Right atrium auricular region (tissue), 2 donors: Measurements from ENCODE around the gene MAP3K2. TPM values are rescaled to one million over a fixed set of nuclear protein-coding genes. Genes with fewer than 3 reads are reported as not detected.

Experiments used
- DNase-seq: peaks from one replicate; pipeline ENCODE4 v3.0.0-alpha.2; 2019; ENCODE audit warnings: low spot score
- H3K27ac ChIP-seq, 2 donors: fragments of 200-600 bp; sonication (generic); 1 replicate in 1 of 2; 2 replicates in 1 of 2; pipeline ENCODE4 v1.5.1; 2016 to 2019
- H3K27me3 ChIP-seq, 2 donors: fragments of 200-600 bp; sonication (generic); one replicate each; pipeline versions ENCODE4 v1.5.1 to v1.6.0; 2017 to 2019
- H3K36me3 ChIP-seq: fragments of 200-600 bp; sonication (generic); one replicate; pipeline ENCODE4 v1.5.1; 2016
- H3K4me1 ChIP-seq, 2 donors: fragments of 200-600 bp; sonication (generic); one replicate each; pipeline versions ENCODE4 v1.5.1 to v1.6.0; 2017 to 2019
- H3K4me3 ChIP-seq, 2 donors: fragments of 200-600 bp; sonication (generic); 1 replicate in 1 of 2; 2 replicates in 1 of 2; pipeline ENCODE4 v1.5.1; 2017 to 2019; ENCODE audit warnings: mild to moderate bottlenecking in 1 of 2, moderate library complexity in 1 of 2
- H3K9me3 ChIP-seq, 2 donors: fragments of 200-600 bp; sonication (generic); one replicate each; pipeline ENCODE4 v1.5.1; 2019
- CTCF ChIP-seq, 2 donors: fragments of 200-600 bp; sonication (generic); IDR thresholded peaks; one replicate each; pipeline ENCODE4 v1.5.1; 2019; ENCODE audit warnings: antibody characterized with exemption in 2 of 2
- total RNA-seq, 2 donors: library from RNA; depleted of rRNA; stranded (reverse); fragments of >200 nt; gene quantifications; one replicate each; pipeline ENCODE4 v1.1.0, GENCODE V29; 2016

MAP3K2 gene
- total RNA-seq, 2 donors from 2014 or later, result 20.5 to 20.8 TPM

- TF ChIP-seq CTCF (IDR thresholded peaks at IDR 0.05), result no peak
- H3K9me3 ChIP-seq, result no peaks in the 10 kb centered on the region
- no peak for DNase-seq
- peaks cover 59% of the 10 kb centered on the region for H3K36me3 ChIP-seq
- no peaks in the 10 kb centered on the region for H3K4me1 ChIP-seq
- no peak overlapping the region for H3K4me3 ChIP-seq
- H3K27ac ChIP-seq, result no peak overlapping the region
- no peaks in the 10 kb centered on the region for H3K27me3 ChIP-seq
Measured at GRCh38 chr2:127259355-127259754, 128.4 kb downstream of the MAP3K2 start.

DNA sequence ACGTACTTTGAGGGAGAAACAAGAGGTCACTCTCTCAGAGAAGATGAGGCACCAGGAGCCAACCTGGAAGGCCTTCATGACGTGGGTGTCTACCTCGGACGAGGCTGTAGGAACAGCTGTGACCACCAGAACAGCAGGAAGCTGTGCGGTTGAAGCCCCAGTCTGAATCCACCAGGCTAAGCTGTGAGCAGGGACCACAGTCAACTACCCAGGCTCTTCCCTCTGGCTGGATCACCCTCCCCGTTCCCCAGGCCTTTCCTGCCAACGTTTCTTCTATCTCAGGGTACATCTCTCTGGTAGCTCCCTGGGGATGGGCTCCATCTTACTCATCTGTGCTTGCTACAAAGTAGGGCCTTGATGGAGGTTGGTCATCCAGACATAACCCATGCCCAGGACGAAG is 130.9 kb downstream of the MAP3K2 start:
- no peaks in the 10 kb centered on the region for H3K4me1 ChIP-seq
- H3K9me3 ChIP-seq, result no peaks in the 10 kb centered on the region
- TF ChIP-seq CTCF (IDR thresholded peaks at IDR 0.05), result no peak
- no peak overlapping the region for H3K27ac ChIP-seq
- no peaks in the 10 kb centered on the region for H3K27me3 ChIP-seq
- no peak for DNase-seq
- no peak overlapping the region for H3K4me3 ChIP-seq
- H3K36me3 ChIP-seq, result peaks cover 47% of the 10 kb centered on the region

GRCh38 chr2:127256381-127256780 is 131.4 kb downstream of the MAP3K2 start:
- peaks cover 44% of the 10 kb centered on the region for H3K36me3 ChIP-seq
- TF ChIP-seq CTCF (IDR thresholded peaks at IDR 0.05), result no peak

GRCh38 chr2:127255721-127256120 is 132.1 kb downstream of the MAP3K2 start:
- TF ChIP-seq CTCF (IDR thresholded peaks at IDR 0.05), result no peak
- DNase-seq, result no peak
- no peak overlapping the region for H3K4me3 ChIP-seq
- peaks cover 42% of the 10 kb centered on the region for H3K36me3 ChIP-seq
- no peak overlapping the region for H3K27ac ChIP-seq
- no peaks in the 10 kb centered on the region for H3K9me3 ChIP-seq
- H3K27me3 ChIP-seq, result no peaks in the 10 kb centered on the region
- H3K4me1 ChIP-seq, result no peaks in the 10 kb centered on the region

More at GRCh38 chr2:127256381-127256780, 131.4 kb downstream of the MAP3K2 start:
- Histone ChIP-seq H3K9me3 (no peaks in the 10 kb centered on the region), H3K27ac (no peak overlapping the region), H3K4me1 (no peaks in the 10 kb centered on the region), H3K27me3 (no peaks in the 10 kb centered on the region), H3K4me3 (no peak overlapping the region)
- DNase-seq, result no peak

DNA sequence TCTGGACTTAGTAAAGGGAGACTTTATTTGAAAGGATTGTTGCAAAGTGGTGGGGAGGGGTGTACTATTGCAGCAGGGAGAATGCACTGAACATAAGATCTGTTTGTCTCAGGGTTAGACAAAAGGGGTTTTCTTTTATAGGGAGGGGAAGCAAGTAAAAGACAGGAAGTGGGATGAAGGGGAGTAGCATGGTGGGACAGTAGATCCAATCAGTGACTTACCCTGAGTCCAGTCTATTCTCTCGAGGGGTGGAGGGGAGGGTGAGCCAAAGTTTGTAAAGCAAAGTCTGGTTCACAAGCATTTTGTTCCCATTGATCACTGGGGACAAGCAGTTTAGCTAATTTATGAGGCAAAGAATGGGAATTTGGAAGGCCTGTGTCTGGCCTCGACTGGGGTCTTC is 132.6 kb downstream of the MAP3K2 start:
- H3K4me1 ChIP-seq, result no peaks in the 10 kb centered on the region
- H3K4me3 ChIP-seq, result no peak overlapping the region
- no peak overlapping the region for H3K27ac ChIP-seq
- H3K27me3 ChIP-seq, result no peaks in the 10 kb centered on the region
- peaks cover 36% of the 10 kb centered on the region for H3K36me3 ChIP-seq
- H3K9me3 ChIP-seq, result no peaks in the 10 kb centered on the region
- DNase-seq, result no peak
- TF ChIP-seq CTCF (IDR thresholded peaks at IDR 0.05), result no peak

DNA sequence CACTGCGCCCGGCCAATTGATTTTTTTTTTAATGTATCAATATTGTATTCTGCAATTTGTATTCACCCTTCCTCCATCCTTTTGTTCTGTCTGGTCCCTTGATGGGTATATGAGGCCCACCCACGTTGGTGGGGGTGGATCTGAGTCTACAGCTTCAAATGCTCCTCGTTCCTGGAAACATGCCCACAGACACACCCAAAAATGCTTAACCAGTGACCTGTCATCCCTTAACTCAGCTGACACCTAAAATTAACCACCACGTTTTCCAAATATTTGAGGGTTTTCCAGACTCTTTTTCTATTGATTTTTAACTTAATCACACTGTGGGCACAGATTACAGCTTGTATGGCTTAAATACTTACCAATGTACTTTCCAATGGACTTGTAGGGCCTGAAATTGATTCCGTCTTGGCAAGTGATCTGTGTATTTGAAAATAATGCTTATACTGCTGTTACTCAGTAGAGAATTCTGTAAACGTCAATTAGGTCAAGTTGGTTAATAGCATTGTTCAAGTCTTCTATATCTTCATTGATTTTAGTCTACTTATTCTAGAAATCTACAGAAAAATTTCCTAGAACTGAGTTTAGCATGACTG is 133.3 kb downstream of the MAP3K2 start:
- Histone ChIP-seq H3K4me1 (no peaks in the 10 kb centered on the region), H3K27ac (no peak overlapping the region), H3K9me3 (no peaks in the 10 kb centered on the region), H3K4me3 (no peak overlapping the region), H3K27me3 (no peaks in the 10 kb centered on the region), H3K36me3 (peaks cover 30% of the 10 kb centered on the region)
- TF ChIP-seq CTCF (IDR thresholded peaks at IDR 0.05), result no peak
- DNase-seq, result no peak
